H1 (cell line): ENCODE data around the gene CSTF3. TPM values are rescaled to one million over a fixed set of nuclear protein-coding genes. Genes with fewer than 3 reads are reported as not detected.

Experiments
- CTCF ChIA-PET: fragments of 300-600 bp; sonication (Branson Sonifier 250); formaldehyde crosslinking; loops from one replicate; lab custom pipeline; 2021; ENCODE audit not compliant: partially characterized antibody; lab: Charles Lee
- POLR2A ChIA-PET: fragments of 300-600 bp; sonication (Branson Sonifier 250); formaldehyde crosslinking; loops from one replicate; lab custom pipeline; 2021; ENCODE audit warnings: inconsistent platforms; ENCODE audit not compliant: partially characterized antibody; lab: Charles Lee
- DNase-seq, 2 experiments: peaks; one replicate each; pipeline versions ENCODE4 v3.0.0 to v3.0.0-alpha.2; 2010 to 2022; ENCODE audit warnings: low spot score in 2 of 2, low read depth in 1 of 2, mixed read lengths in 1 of 2
- FAIRE-seq: peaks from 2 replicates; lab custom pipeline; 2011; peaks lifted over from hg19 to GRCh38; lab: Jason Lieb, UNC
- H2AFZ ChIP-seq: 2 replicates; pipeline ENCODE4 v1.8.1; 2012; ENCODE audit warnings: low read length, inconsistent platforms
- H2AK5ac ChIP-seq: 2 replicates; pipeline ENCODE4 v1.6.1; 2013; ENCODE audit warnings: low read depth, low read length
- H2BK120ac ChIP-seq: replicated peaks from 2 replicates; pipeline ENCODE3; 2013; ENCODE audit warnings: low read depth, low read length, inconsistent platforms
- H2BK12ac ChIP-seq: 2 replicates; pipeline ENCODE4 v1.6.1; 2013; ENCODE audit warnings: low read depth, low read length
- H2BK15ac ChIP-seq: 2 replicates; pipeline ENCODE4 v1.6.1; 2013; ENCODE audit warnings: low read length
- H2BK20ac ChIP-seq: 2 replicates; pipeline ENCODE4 v1.6.1; 2013; ENCODE audit warnings: low read length
- H2BK5ac ChIP-seq: 2 replicates; pipeline ENCODE4 v1.6.1; 2013; ENCODE audit warnings: low read depth, low read length
- H3K14ac ChIP-seq: 2 replicates; pipeline ENCODE4 v1.6.1; 2013; ENCODE audit warnings: inconsistent platforms; ENCODE audit not compliant: insufficient read length
- H3K18ac ChIP-seq: 2 replicates; pipeline ENCODE4 v1.6.1; 2013; ENCODE audit warnings: low read length; ENCODE audit errors: extremely low read depth
- H3K23ac ChIP-seq: 2 replicates; pipeline ENCODE4 v1.6.1; 2013; ENCODE audit warnings: inconsistent platforms; ENCODE audit not compliant: insufficient read length
- H3K23me2 ChIP-seq: 2 replicates; pipeline ENCODE4 v1.6.1; 2013; ENCODE audit warnings: low read depth, low read length
- H3K27ac ChIP-seq: 2 replicates; pipeline ENCODE4 v1.6.1; 2011; ENCODE audit warnings: low read depth, low read length, inconsistent platforms
- H3K27me3 ChIP-seq, 4 experiments: replicated peaks in 1 of 4; 1 replicate in 1 of 4; 2 replicates in 3 of 4; pipeline versions ENCODE4 v1.6.1 to v1.8.1; 2011 to 2013; ENCODE audit warnings: low read length in 3 of 4, mild to moderate bottlenecking in 3 of 4, inconsistent platforms in 2 of 4, mixed read lengths in 2 of 4, moderate library complexity in 1 of 4; ENCODE audit not compliant: control insufficient read depth in 3 of 4, insufficient read depth in 3 of 4; ENCODE audit errors: extremely low read depth in 1 of 4
- H3K36me3 ChIP-seq, 4 experiments: 2 replicates each; pipeline versions ENCODE4 v1.6.1 to v1.8.1; 2011 to 2013; ENCODE audit warnings: mild to moderate bottlenecking in 4 of 4, low read length in 3 of 4, moderate library complexity in 2 of 4, control low read depth in 1 of 4, inconsistent platforms in 1 of 4; ENCODE audit not compliant: insufficient read depth in 4 of 4, control insufficient read depth in 2 of 4
- H3K4ac ChIP-seq: replicated peaks from 2 replicates; pipeline ENCODE3; 2013; ENCODE audit warnings: low read length, low read depth, mixed read lengths, inconsistent platforms; ENCODE audit not compliant: insufficient read length
- H3K4me1 ChIP-seq, 4 experiments: replicated peaks in 1 of 4; 1 replicate in 1 of 4; 2 replicates in 3 of 4; pipeline versions ENCODE4 v1.6.1 to v1.8.1; 2011 to 2013; ENCODE audit warnings: low read length in 3 of 4, inconsistent platforms in 2 of 4, mixed read lengths in 1 of 4; ENCODE audit not compliant: insufficient read depth in 4 of 4, control insufficient read depth in 3 of 4
- H3K4me2 ChIP-seq, 2 experiments: 2 replicates each; pipeline versions ENCODE4 v1.6.1 to v1.8.1; 2011 to 2013; ENCODE audit warnings: low read depth in 2 of 2, low read length in 2 of 2, control low read depth in 1 of 2, inconsistent platforms in 1 of 2, mild to moderate bottlenecking in 1 of 2; ENCODE audit not compliant: insufficient read depth in 1 of 2
- H3K4me3 ChIP-seq, 4 experiments: fragments of 200-600, 300-600 bp in 1 of 4; sonication (generic), shearing (Covaris generic), sonication (Bioruptor Twin) in 1 of 4; 2 replicates each; pipeline versions ENCODE4 v1.5.1 to v1.8.1; 2011 to 2016; ENCODE audit warnings: low read length in 4 of 4, low read depth in 3 of 4, control low read depth in 2 of 4, inconsistent platforms in 2 of 4, mild to moderate bottlenecking in 2 of 4, mixed read lengths in 1 of 4, moderate library complexity in 1 of 4; ENCODE audit not compliant: insufficient read depth in 2 of 4; ENCODE audit errors: extremely low read depth in 1 of 4
- H3K56ac ChIP-seq: replicated peaks from 2 replicates; pipeline ENCODE3; 2013; ENCODE audit warnings: low read depth, mild to moderate bottlenecking, mixed read lengths, low read length, inconsistent platforms; ENCODE audit not compliant: insufficient read length
- H3K79me1 ChIP-seq: 2 replicates; pipeline ENCODE4 v1.6.1; 2013; ENCODE audit warnings: low read depth, low read length, control low read depth
- H3K79me2 ChIP-seq, 2 experiments: 2 replicates each; pipeline versions ENCODE4 v1.6.1 to v1.8.1; 2012 to 2013; ENCODE audit warnings: low read length in 2 of 2, mild to moderate bottlenecking in 2 of 2, inconsistent platforms in 1 of 2; ENCODE audit not compliant: insufficient read depth in 2 of 2, control insufficient read depth in 1 of 2
- H3K9ac ChIP-seq, 4 experiments: replicated peaks in 1 of 4; 1 replicate in 1 of 4; 2 replicates in 3 of 4; pipeline versions ENCODE4 v1.6.1 to v1.8.1; 2011 to 2013; ENCODE audit warnings: low read depth in 3 of 4, low read length in 3 of 4, control low read depth in 2 of 4, mild to moderate bottlenecking in 2 of 4, moderate library complexity in 2 of 4, inconsistent platforms in 1 of 4; ENCODE audit errors: extremely low read depth in 1 of 4
- H3K9me3 ChIP-seq, 2 experiments: 2 replicates each; pipeline versions ENCODE4 v1.6.1 to v1.8.1; 2012 to 2013; ENCODE audit warnings: mild to moderate bottlenecking in 2 of 2, moderate library complexity in 2 of 2, control low read depth in 1 of 2, inconsistent platforms in 1 of 2, low read depth in 1 of 2, low read length in 1 of 2, mixed read lengths in 1 of 2; ENCODE audit not compliant: insufficient read depth in 2 of 2
- H4K20me1 ChIP-seq, 2 experiments: replicated peaks in 1 of 2; 2 replicates each; pipeline versions ENCODE3 to v1.8.1; 2011 to 2013; ENCODE audit warnings: inconsistent platforms in 2 of 2, low read length in 2 of 2, mild to moderate bottlenecking in 1 of 2; ENCODE audit not compliant: insufficient read depth in 2 of 2, control insufficient read depth in 1 of 2
- H4K5ac ChIP-seq: 2 replicates; pipeline ENCODE4 v1.6.1; 2013; ENCODE audit warnings: low read length, low read depth, mixed read lengths, inconsistent platforms; ENCODE audit not compliant: insufficient read length
- H4K8ac ChIP-seq: 2 replicates; pipeline ENCODE4 v1.8.0; 2013; ENCODE audit warnings: mild to moderate bottlenecking, moderate library complexity, low read length, inconsistent platforms; ENCODE audit not compliant: insufficient read depth; ENCODE audit errors: extremely low read depth
- H4K91ac ChIP-seq: replicated peaks from 2 replicates; pipeline ENCODE3; 2013; ENCODE audit warnings: low read length, mixed read lengths, inconsistent platforms; ENCODE audit not compliant: insufficient read length
- BACH1 ChIP-seq: IDR thresholded peaks from 2 replicates; pipeline ENCODE4 v1.6.1; 2012; ENCODE audit warnings: low read length, improper control_type of control experiment
- CEBPB ChIP-seq: IDR thresholded peaks from 2 replicates; pipeline ENCODE4 v1.6.1; 2012; ENCODE audit warnings: low read depth, low read length
- CHD1 ChIP-seq: IDR thresholded peaks from 2 replicates; pipeline ENCODE4 v1.6.1; 2012; ENCODE audit warnings: low read depth, low read length, improper control_type of control experiment
- WGBS, 2 experiments: shearing (Covaris generic) in 1 of 2; methylation state at CpG; one replicate each; pipeline versions ENCODE4 v1.1.6 to v1.1.7; 2013 to 2015; ENCODE audit warnings: low lambda C conversion rate in 2 of 2, mixed read lengths in 2 of 2, inconsistent platforms in 1 of 2, low coverage in 1 of 2, missing lambda C conversion rate in 1 of 2; ENCODE audit not compliant: insufficient replicate concordance in 2 of 2, insufficient coverage in 1 of 2, insufficient read length in 1 of 2; ENCODE audit errors: extremely low coverage in 1 of 2, missing lambda C conversion rate in 1 of 2; 5-methylcytosine and 5-hydroxymethylcytosine counted together
- polyA plus RNA-seq, 7 experiments: library from polyadenylated mRNA; depleted of rRNA in 3 of 7; stranded (reverse) in 5 of 7; unstranded in 2 of 7; fragments of >200 nt in 5 of 7; fragments of 200-250 nt in 2 of 7; gene quantifications; 1 replicate in 5 of 7; 2 replicates in 1 of 7; 4 replicates in 1 of 7; pipeline versions ENCODE4 v1.2.1 to v1.2.3, GENCODE V29; 2011 to 2013; ENCODE audit warnings: missing spikeins in 2 of 7, mixed read lengths in 2 of 7
- total RNA-seq: library from RNA; stranded (reverse); fragmentation: NEBNext Ultra II Directional; extraction: Animal tissue kit (Norgen Biotek cat#: 25700); gene quantifications from 2 replicates; pipeline ENCODE4 v1.2.1, GENCODE V29; 2021

CSTF3 gene
- total and polyA plus RNA-seq, 2 of the 8 experiments (the other 6 are each of a cell fraction or from before 2014, with no cell fraction given), result 22.3 to 54.7 TPM

GRCh38 chr11:33067294-33067693 is 94.0 kb downstream of the CSTF3 start:
- Histone ChIP-seq H2BK20ac (no peak overlapping the region), H3K79me1 (no peaks in the 10 kb centered on the region), H3K9me3 (no peaks in the 10 kb centered on the region), H3K36me3 (peaks cover 2 to 10% (median 4%) of the 10 kb centered on the region in 4 experiments; a peak in 7 of 8 replicates), H2AK5ac (no peak overlapping the region), H2BK12ac (no peak overlapping the region), H3K27ac (no peak overlapping the region), H3K4ac (no peak overlapping the region), H3K79me2 (no peaks in the 10 kb centered on the region), H3K14ac (no peak overlapping the region), H4K8ac (no peak overlapping the region), H3K9ac (no peak overlapping the region), H4K91ac (peak overlapping the region; percentile 40), H4K5ac (no peak overlapping the region), H3K23me2 (no peaks in the 10 kb centered on the region), H3K27me3 (no peaks in the 10 kb centered on the region), H3K23ac (no peak overlapping the region), H3K4me2 (no peak overlapping the region), H3K4me1 (peaks cover 0 to 3% (median 0%) of the 10 kb centered on the region in 4 experiments; a peak in 1 of 7 replicates), H2BK120ac (no peak overlapping the region), H3K56ac (no peak overlapping the region), H4K20me1 (peaks cover 0 to 4% of the 10 kb centered on the region in 2 experiments), H3K4me3 (no peak overlapping the region), H2BK5ac (no peak overlapping the region), H2AFZ (no peak overlapping the region), H3K18ac (no peak overlapping the region), H2BK15ac (no peak overlapping the region)
- DNase-seq, result no peak
- 92% methylated on average over 3 of the region's 3 CpGs; no CpG with 5 or more reads in 1 of the 2 experiments for WGBS, 2 experiments
- FAIRE-seq, result no peak
- CTCF ChIA-PET, result interaction anchor here (1.0 to 4.3 kb wide), 7 partner anchors 10 to 317 kb away, joined by 3 to 28 read pairs (median 8); no protein-coding TSS in a partner anchor
- POLR2A ChIA-PET, result interaction anchor here (0.6 kb wide), 1 partner anchor 60 kb away, joined by 3 read pairs; no protein-coding TSS in a partner anchor
- TF ChIP-seq CEBPB (no peak), BACH1 (no peak), CHD1 (no peak)
